Measurements from ENCODE around the gene FGF8.
A peak's percentile ranks its signal among the peaks of the same experiment; 100 is the strongest.

FGF8 gene

DNA sequence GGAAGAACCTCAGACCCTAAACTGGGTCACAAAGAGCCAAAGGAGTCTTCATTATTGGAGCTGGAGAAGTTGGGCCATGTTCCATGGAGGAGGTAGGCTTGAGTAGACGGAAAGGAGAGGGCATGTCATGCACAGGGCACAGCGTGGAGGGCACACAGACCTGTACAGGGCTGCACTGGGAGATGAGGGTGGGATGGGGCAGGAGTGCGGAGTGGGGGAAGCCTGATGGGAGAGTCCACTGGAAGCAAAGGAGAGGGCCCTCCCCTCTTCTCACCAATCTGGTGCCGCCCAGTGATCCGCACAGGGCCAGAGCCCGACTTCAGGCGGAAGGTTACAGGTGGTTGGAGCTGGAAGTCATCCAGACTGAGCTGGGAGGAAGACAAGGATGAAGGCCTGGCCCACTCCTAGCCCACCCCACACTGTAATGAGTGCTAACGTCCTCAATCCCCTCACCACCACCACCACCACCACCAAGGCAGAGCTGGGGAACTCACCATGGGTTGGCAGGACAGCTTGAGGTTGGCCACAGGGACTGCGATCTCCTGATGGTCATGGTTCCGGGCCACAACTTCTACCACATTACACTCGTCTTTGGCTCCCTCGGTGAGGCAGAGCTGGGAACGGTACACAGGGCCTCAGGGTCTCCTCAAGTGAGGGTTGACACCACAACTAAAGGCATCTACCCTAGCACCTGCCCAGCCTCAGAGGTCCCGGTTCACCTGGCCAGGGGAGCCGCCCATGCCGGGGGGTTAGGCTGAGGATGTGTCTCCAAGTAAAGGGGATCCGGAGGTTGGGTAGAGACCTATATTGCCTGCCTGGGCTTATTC is 6.3 kb upstream of the FGF8 start:
- DNase-seq (ENCODE audit: low read depth), result no peak

DNA sequence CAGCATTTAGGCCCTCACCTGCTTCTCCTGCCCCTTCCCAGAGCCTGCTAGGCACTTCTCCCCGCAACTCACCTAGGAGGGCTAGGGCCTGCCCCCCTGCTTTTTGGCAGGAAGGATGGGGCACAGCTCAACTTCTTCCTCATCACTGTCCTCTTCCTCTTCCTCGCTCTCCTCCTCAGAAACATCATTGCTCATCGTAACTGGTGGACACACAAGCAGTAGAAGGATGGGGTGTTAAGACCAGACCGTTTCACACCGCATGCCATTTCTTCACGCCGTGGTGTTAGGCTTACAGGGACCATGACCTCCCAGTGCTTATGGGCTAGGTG is 5.7 kb upstream of the FGF8 start:
- DNase-seq (ENCODE audit: low read depth), result no peak

DNA sequence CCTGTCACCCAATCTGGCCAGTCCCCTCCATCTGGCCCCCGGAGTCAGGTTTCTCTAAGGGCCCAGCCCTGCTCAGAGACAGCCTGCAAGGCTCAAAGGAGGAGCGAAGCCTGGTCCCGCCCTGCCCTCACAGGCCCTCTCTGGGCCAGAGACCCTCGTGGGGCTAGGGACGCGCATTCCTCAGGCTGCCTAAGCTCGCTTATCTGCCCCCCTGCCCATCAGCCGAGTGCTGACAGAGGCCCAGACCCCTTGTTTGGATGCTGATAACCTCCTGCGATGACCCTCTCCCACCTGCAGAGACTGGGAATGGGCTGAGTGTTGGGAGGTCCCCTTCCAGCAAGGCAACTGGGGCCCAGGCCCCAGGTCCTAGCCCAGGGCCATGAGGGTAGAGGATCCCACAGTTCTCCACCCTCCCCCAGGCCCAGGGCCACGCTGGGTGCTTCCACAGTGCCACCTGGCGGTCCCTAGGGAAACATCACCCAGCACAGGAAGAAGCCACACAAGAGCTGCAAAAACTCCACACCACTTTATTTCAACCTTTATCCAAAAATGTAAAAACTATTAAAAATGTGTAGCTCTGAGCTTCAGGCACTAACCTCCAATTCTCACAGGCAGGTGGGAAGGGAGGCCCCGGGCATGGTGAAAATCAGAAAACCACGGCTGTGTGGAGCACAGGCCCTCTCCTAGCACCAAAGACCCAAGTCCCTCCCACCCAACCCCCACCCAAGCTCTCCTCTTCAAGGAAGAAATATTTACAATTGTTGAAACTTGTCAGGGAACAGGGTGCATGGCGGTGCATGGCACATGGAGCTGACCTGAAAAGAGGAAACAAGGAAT is 5.1 kb upstream of the FGF8 start:
- DNase-seq (ENCODE audit: low read depth), result peak; percentile 45

DNA sequence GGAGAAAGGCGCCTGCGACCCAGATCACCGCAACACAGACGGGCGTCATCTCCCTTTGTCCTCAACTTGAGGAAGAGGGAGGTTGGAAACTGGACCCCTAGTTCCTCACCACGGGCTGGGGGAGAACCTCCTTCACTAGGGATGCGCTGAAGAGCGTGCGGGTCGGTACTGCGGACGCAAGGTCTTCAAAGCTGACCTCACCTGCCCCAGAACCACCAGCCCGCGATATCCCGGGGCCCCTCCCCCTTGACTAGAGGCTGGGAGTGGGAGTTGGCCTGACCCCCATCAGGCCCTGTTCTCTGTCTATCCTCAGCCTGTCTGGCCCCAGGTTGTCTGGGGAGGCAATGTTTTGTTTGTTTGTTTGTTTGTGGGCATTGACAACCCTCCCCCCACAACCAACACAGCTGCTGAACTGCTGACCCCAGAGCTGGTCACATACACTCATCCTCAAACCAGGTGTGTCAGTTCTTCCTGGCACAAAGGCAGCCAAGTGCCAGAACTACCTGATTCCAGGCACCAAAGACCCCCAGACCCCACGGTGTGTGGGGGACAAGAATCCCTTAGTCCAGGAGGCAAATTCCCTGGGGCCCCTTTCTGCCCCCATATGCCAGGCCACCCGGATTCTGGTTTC is 4.4 kb upstream of the FGF8 start:
- DNase-seq (ENCODE audit: low read depth), result no peak

DNA sequence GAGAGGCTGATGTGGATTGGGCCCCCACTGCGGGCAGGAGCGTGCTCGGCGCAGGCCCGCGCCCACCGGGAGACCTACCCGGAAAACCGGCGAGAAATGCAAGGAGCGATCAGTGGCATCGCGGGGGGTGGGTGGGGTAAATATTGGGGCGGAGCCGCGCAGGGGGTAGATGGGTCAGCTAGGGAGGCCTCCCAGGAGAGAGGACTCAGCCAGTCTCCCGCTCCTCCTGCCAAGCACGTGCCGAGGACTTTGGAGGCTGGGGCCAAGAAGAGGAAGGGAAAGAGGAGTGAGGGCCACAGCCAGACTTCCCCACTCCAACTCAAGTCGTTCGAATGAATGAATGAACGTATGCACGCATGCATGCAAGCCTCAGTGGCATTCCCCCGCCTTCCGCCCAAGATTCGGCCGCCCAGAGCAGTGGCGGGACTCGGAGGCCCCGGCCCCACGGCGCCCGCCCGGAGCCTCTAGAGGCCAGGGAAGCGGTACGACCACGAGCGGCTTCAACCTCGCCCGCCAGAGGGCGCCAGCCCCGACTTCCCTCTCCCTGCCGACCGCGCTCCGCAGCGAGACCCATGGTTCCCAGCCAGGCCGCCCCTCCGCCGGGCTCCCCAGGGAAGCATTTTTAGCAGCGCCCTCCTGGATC is 3.8 kb upstream of the FGF8 start:
- peak; percentile 74 for DNase-seq (ENCODE audit: low read depth)

DNA sequence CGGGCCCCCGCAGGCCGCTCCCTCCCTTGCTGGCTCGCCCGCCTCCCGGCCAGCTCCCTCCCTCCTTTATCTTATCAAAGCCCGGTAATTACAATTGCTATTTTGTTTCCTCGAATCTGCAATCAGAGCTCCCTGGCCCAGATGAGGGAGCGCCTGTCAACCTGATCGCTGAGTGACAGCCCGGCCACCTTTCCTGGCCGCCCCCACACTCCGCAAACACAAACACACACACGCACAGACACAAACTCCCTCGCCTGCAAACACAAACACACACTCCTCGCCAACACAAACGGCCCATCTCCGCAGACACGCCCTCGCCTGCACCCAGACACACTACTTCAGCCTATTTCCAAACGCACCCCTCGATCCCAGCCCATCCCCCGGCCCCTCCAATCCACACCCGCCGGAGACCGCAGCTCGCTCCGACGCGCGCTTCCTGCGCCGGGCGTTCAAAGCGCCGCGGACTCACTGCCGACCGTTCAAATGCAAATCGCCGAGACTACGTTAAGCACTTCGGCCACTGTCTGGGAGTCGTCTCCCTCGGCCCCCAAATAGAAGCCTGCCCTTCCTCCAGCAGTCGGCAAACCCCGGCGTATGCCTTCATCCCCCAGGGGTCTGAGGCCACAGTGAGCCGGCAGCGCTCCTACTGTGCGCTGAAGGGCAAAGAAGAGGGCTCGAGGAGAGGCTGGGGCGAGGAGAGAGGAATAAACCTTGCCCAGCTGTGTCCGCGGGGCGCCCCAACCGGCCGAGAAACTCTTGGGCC is 3.0 kb upstream of the FGF8 start:
- no peak for DNase-seq (ENCODE audit: low read depth)

DNA sequence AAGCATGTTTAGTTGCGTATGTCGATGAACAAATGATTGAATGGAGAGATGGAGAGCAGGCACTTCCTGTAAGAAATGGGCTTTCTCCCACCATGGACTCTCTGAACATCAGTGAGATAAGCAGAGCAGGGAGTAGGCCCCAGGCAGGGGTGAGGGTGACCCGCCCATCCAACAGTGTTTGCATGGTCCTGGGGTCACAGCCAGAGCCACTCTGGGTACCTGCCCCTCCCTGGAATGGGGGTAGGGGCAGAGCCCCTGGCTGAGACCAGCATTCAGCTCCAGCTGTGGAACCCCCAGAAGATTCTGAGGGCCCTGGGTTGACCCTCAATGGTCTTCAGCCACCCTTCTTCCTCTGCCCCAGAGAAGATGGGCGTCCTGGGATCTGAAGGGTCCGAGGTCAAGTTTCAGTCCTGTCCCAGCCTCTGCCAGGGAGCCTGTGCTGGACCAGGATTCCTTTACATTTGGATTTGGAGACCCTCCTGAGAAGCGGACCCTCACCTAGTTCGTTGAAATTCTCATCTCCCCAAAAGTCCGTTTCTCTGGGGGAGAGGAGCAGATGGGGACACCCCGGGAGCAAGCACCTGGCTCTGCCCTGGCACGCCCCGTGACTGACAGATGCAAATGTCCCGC is 2.4 kb upstream of the FGF8 start:
- DNase-seq (ENCODE audit: low read depth), result no peak

DNA sequence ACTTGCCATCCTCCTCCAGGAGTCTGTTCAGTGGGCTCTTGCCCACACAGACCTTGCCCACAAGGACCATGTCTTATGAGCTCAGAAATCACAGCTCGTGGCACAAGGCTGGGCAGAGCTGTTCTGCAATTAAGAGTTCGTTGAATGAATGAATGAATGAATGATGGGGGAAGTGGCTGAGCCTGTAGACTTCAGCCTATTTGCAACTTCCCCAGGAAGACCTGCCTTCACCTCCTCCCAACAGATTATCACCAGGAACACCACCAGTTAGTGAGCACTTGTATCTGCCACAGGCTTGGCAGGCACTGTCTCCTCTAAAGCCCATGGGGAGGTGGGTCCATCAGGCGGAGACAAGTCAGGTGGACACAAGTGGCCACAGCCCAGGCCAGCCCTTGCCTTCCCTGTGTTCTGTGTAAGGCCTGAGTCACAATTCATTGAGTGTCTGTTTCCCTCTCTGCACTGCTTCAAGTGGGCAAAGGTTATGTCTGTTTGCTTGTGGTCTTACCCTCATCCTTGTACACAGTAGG is 1.8 kb upstream of the FGF8 start:
- DNase-seq (ENCODE audit: low read depth), result no peak

DNA sequence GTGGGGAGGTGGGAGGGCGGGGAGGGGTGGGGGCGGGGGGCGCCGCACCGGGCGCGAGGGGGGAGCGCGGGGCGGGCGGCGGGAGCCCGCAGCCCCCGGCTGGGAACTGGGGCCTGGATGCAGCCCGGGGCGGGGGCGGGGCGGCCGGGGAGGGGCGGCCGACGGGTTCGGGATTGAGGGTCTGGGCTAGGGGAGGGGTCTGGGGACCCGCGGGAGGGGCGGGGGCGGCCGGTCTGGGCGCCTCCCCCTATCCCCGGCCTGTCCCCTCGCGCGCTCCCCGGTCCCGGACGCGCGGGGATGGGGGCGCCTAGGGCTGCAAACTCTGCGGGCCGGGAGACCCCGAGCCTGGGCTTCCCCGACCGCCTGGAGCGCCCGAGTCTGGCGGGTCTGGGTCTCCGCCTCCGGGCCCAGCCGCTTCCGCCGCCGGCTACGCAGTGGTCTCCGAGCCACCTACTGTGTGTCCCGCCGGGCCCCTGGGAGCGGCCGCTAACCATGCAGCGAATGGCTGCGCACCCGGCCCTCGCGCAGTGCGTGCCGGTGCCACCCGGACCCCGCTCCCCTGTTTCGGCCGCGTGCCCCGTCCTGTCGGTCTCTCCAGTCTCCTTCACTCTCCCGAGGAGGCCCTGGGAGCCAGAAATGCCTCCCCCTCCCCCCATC is 375 bp upstream of the FGF8 start:
- DNase-seq (ENCODE audit: low read depth), result no peak

DNA sequence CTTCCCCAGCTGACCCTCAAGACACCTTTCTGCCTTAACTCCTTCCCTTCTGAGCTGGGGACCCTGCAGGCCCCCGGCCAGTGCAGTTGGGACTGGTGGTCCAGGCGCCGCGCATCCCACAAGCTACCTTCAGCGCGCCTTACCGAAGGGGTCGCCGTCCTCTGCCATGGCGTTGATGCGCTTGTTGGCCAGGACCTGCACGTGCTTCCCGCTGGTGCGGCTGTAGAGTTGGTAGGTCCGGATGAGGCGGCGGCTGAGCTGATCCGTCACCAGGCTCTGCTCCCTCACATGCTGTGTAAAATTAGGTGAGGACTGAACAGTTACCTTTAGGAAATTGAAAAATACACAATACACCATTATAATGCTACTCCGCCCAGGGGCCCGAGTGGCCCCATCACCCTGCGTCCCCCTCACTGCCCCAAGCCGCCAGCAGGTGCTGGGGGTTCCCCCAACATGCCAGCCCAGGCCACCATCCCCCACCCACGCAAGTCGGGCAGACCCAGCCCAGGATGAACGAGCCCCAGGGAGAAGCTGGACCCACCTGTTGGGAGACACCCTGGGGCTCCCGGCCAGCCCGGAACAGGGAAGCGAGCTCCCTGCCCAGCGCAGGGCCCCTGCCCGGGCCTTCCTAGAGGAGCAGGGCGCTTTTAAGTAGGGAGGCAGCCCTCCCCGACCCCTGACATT is 1.2 kb downstream of the FGF8 start:
- no peak for DNase-seq (ENCODE audit: low read depth)

DNA sequence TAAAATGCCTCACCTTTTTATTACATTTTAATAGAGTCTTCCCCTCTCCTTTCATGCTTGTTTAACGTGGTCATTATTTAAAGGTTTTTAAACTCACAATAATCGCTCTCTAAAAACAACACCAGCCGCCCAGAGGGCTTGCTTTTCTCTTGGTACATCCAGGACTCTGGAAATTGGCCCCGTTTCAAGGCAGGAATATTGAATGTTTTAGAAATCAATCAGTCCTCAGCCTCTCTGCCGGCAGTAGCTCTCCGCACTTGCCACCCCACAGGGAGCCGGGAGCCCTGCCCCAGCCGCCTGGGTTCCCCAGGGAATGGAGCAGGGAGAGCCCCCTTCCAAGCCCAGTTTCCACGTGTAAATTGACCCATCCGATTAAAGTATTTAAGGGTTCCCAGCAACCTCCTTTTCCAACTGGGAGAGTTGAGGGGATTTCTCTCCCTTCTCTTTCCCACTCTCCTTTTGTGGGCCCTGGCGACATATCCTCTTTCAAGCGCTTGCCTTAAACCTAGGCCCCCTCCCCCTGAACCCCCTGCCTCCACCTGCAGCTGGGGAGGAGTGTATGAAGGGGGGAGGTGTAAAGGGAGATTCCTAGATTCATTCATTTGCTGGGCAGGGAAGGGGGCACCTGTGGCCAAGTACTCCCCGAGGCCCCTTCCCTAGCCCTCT is 1.9 kb downstream of the FGF8 start:
- DNase-seq (ENCODE audit: low read depth), result no peak

DNA sequence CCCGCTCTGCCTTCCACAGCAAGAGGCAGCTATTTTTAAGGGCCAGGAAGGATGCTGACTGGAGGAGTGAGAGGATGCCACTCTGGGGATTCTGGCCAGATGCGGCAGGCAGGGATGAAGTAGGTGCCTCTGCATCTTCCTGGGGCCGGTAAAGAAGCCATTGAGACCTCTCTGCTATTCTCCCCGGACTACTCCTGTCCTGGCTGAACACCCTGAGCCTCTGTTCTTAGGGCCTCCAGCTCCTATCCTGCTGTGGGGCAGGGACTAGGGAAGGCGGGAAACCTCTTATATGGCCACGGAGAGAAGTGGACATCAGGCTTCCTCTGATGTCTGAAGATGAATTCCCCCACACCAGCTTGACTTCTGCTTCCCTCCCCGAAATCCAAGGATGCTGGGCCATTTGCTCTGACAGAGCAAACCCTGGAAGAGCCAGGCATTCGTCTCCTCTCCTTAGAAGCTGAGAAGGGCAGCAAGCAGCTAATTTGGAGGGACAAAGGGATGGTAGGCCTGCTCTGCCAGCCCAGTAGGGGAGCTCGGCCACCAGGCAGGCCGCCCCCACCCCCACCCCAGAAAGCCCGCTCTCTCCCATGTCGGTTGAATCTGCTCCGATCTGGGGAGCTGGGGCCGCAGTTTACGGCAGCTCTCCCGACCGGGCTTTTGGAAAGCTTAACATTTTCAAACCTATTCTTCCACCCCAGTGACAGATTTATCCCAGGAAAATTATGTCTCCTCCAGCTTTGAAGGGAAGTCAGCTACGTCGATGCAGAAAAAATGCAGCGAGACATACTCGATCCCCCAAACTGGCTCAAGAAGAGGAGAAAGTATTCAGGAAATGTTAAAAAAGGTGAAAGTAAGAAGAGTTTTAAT is 2.8 kb downstream of the FGF8 start:
- no peak for DNase-seq (ENCODE audit: low read depth)

DNA sequence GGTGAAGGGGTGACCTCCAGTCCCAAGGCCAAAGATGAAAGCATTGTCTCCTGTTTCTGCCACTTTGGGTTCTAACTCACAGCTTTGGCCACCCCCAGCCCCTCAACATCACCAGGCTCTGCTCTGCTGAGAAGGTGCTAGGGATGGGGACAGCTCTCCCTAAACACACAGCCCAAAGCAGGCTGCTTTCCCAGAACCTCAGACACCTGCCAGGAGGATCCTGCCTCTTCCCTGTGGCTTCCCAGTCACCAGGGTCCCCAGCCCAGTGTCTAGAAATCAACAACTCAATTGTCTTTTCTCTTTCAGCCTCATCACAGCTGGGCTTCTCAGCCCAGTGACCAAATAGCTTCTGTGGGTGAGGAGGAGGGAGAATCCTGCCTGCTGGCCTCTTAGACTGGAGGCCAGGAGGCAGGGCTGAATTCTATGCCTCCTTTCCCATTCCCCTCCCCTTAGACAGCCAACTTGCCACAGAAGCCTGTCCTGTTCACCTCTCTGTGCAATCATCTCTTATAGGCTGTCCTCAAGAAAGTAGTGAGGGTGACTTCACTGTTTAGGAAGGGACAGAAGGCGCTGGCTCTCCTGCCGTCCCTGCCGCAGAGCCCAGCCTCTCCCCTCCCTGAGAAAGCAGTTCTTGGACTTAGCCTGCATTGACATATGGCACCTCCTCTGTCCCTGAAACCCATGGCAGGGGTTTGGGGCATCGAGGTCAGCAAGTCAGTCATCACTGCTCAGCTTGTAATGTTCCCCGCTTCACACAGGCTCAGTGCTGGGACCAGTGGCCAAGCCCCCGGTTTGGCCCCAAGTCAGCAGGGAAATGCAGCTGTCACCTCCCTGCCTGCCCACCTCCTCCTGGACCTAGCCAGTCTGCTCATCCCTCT is 3.7 kb downstream of the FGF8 start:
- no peak for DNase-seq (ENCODE audit: low read depth)

DNA sequence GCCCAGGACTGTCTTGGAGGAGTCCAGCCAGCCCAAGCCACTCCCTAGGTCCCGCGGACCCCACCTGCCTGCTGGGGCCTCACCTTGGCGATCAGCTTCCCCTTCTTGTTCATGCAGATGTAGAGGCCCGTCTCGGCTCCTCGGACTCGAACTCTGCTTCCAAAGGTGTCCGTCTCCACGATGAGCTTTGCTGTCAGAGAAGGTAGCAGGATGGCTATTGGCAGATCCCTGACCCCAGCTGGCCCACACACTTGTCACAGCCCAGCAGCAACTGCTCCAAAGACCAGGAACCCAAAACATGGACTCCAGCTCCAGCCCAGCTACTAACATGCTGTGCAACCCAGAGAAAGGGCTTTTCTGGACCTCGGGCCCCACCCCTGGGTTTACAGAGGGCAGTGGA is 4.5 kb downstream of the FGF8 start:
- DNase-seq (ENCODE audit: low read depth), result no peak

DNA sequence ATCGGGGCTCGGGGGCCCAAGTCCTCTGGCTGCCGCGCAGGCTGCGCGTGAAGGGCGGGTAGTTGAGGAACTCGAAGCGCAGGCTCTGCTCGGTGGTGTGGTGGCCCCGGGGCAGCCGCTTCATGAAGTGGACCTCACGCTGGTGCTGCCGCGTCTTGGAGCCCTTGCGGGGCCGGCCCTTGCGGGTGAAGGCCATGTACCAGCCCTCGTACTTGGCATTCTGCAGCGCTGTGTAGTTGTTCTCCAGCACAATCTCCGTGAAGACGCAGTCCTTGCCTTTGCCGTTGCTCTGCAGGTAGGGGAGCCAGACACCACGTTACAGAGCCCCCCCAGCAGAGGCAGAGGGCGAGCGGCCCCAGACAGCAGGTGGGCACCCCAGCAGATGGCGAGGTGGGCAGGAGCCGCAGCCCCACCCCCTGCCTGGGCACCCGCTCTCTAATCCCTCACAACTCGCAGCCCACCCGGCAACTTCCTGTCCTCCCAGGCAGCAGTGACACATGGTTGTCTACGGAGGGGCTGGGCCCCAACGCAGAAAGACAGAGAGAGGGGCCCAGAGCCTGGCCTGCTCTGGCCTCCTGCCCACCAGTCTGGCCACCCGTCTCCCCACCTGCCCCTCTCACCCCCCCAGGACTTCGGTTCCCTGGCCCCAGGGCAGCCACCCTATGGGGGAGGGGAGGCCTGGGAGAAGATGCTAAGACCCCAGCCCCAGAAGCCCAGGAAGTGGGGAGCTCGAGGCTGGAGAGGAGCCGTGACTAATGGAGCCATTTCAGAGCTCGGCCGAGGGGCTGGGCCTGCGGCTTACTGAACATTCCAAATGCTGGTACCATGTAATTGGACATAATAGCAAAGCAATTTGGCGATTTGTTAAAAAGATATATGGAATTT is 5.3 kb downstream of the FGF8 start:
- DNase-seq (ENCODE audit: low read depth), result no peak

DNA sequence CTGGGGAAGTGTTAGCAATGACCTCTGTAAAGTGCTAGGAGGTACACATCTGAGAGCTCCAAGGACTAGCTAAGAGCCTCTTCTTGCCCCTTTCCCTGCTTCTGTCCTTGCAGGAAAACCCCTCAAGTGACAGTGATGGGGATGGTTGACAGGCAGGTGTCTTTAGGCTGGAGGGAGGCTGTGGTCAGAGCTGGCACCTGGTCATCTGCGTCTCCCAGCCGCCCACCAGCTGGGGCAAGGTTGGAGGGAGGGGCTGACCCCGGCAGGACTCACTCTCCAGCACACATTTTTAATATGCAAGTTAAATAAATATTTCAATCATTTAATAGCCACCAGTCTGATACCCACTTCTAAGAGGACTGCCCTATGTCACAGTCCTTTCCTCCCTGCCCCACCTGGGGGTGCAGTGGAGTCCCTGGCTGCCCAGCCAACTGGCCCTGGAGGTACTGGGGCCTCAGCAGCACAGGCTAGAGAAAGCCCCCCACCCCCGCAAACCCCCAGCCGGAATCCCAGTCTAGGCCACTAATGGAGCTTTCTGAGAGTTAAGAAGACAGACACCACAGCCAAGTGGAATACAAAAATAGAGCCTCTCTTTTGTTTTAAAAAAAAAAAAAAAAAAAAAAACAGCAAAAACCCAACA is 6.3 kb downstream of the FGF8 start:
- no peak for DNase-seq (ENCODE audit: low read depth)

All from stimulated activated CD8-positive, alpha-beta memory T cell treated with anti-CD3 and anti-CD28 coated beads, Interleukin-7, amount 100 ng/mL, for 24 hours (primary cell).